NT2/D1 (cell line): ENCODE results near the gene GABARAP.

ENCODE experiments used
- DNase-seq: peaks from one replicate; pipeline ENCODE4 v3.0.0-alpha.2; 2011; ENCODE audit warnings: low read depth, low spot score
- H3K27me3 ChIP-seq: 2 replicates; pipeline ENCODE4 v1.6.0; 2011; ENCODE audit warnings: mild to moderate bottlenecking; ENCODE audit not compliant: insufficient read length, insufficient read depth
- H3K36me3 ChIP-seq: 2 replicates; pipeline ENCODE4 v1.6.1; 2011; ENCODE audit warnings: mild to moderate bottlenecking, low read length, mixed read lengths; ENCODE audit not compliant: insufficient read depth, insufficient read length
- H3K4me1 ChIP-seq: 2 replicates; pipeline ENCODE4 v1.5.1; 2011; ENCODE audit not compliant: insufficient read depth, insufficient read length
- H3K4me3 ChIP-seq: 2 replicates; pipeline ENCODE4 v1.5.1; 2011; ENCODE audit warnings: low read depth; ENCODE audit not compliant: insufficient read length
- H3K9ac ChIP-seq: 2 replicates; pipeline ENCODE4 v1.6.0; 2011; ENCODE audit warnings: low read depth; ENCODE audit not compliant: insufficient read length
- H3K9me3 ChIP-seq: 2 replicates; pipeline ENCODE4 v1.5.1; 2011; ENCODE audit warnings: mild to moderate bottlenecking, low read length; ENCODE audit not compliant: insufficient read depth
- SUZ12 ChIP-seq: IDR thresholded peaks from 2 replicates; pipeline ENCODE4 v1.6.1; 2011; ENCODE audit not compliant: insufficient read length, insufficient read depth; ENCODE audit errors: extremely low read depth
- YY1 ChIP-seq: IDR thresholded peaks from 2 replicates; pipeline ENCODE4 v1.6.1; 2011; ENCODE audit not compliant: insufficient read length, insufficient read depth
- ZNF274 ChIP-seq: IDR thresholded peaks from 2 replicates; pipeline ENCODE4 v1.6.1; 2011; ENCODE audit warnings: mild to moderate bottlenecking, low read depth, low read length

Gene GABARAP

GRCh38 chr17:7242717-7243452, 636 bp upstream of the GABARAP start:
- Histone ChIP-seq H3K9me3 (no peaks in the 10 kb centered on the region), H3K27me3 (no peaks in the 10 kb centered on the region), H3K36me3 (peaks cover 39% of the 10 kb centered on the region), H3K4me1 (peaks cover 2% of the 10 kb centered on the region), H3K4me3 (peak overlapping the region; percentile 92), H3K9ac (peak overlapping the region; percentile 93)
- DNase-seq, result peak; percentile 87
- no peak for TF ChIP-seq SUZ12
- no peak for TF ChIP-seq YY1
- TF ChIP-seq ZNF274, result no peak

GRCh38 chr17:7241090-7241733, 1.0 kb downstream of the GABARAP start:
- no peak for DNase-seq

GRCh38 chr17:7240375-7240774, 1.9 kb downstream of the GABARAP start:
- H3K4me1 ChIP-seq, result peaks cover 9% of the 10 kb centered on the region
- peaks cover 46% of the 10 kb centered on the region for H3K36me3 ChIP-seq
- no peaks in the 10 kb centered on the region for H3K9me3 ChIP-seq
- DNase-seq, result no peak
- peak overlapping the region; percentile 93 for H3K9ac ChIP-seq
- H3K27me3 ChIP-seq, result no peaks in the 10 kb centered on the region
- H3K4me3 ChIP-seq, result no peak overlapping the region
- TF ChIP-seq SUZ12, result no peak
- TF ChIP-seq YY1, result no peak
- no peak for TF ChIP-seq ZNF274

More at GRCh38 chr17:7241090-7241733, 1.0 kb downstream of the GABARAP start:
- Histone ChIP-seq H3K9ac (peak overlapping the region; percentile 93), H3K4me3 (peak overlapping the region; percentile 92), H3K36me3 (peaks cover 44% of the 10 kb centered on the region), H3K4me1 (peaks cover 6% of the 10 kb centered on the region), H3K9me3 (no peaks in the 10 kb centered on the region), H3K27me3 (no peaks in the 10 kb centered on the region)
- TF ChIP-seq YY1, result no peak
- TF ChIP-seq SUZ12, result no peak
- no peak for TF ChIP-seq ZNF274

- Histone ChIP-seq H3K4me3 (peak within 1 kb of the TSS; percentile 86), H3K36me3 (peaks cover 49% of the 10 kb centered on the region), H3K9me3 (no peaks in the 10 kb centered on the region), H3K27me3 (no peaks in the 10 kb centered on the region), H3K4me1 (peaks cover 9% of the 10 kb centered on the region), H3K9ac (peak within 1 kb of the TSS; percentile 98)
- no peak for TF ChIP-seq SUZ12
- TF ChIP-seq ZNF274, result no peak
- TF ChIP-seq YY1, result no peak
- DNase-seq, result peak; percentile 96
Observed at GRCh38 chr17:7239091-7240027, 2.9 kb downstream of the GABARAP start, which contains the start of gene PHF23. TSS of gene PHF23 (minus strand) at chr17:7239457. CDS start at chr17:7239279, 178 bp downstream.

- H3K4me3 ChIP-seq, result peak overlapping the region; percentile 86
- H3K9ac ChIP-seq, result peak overlapping the region; percentile 98
- TF ChIP-seq YY1, result no peak
- TF ChIP-seq SUZ12, result no peak
- TF ChIP-seq ZNF274, result no peak
- DNase-seq, result no peak
- peaks cover 42% of the 10 kb centered on the region for H3K36me3 ChIP-seq
- peaks cover 9% of the 10 kb centered on the region for H3K4me1 ChIP-seq
- H3K9me3 ChIP-seq, result no peaks in the 10 kb centered on the region
- no peaks in the 10 kb centered on the region for H3K27me3 ChIP-seq
Observed at GRCh38 chr17:7238420-7239090, 3.7 kb downstream of the GABARAP start.

GRCh38 chr17:7237761-7238419, 4.4 kb downstream of the GABARAP start:
- TF ChIP-seq ZNF274 (no peak), SUZ12 (no peak), YY1 (no peak)
- DNase-seq, result no peak
- H3K4me3 ChIP-seq, result peak overlapping the region; percentile 86
- H3K4me1 ChIP-seq, result peaks cover 9% of the 10 kb centered on the region
- H3K9me3 ChIP-seq, result no peaks in the 10 kb centered on the region
- peak overlapping the region; percentile 86 for H3K9ac ChIP-seq
- no peaks in the 10 kb centered on the region for H3K27me3 ChIP-seq
- peaks cover 42% of the 10 kb centered on the region for H3K36me3 ChIP-seq
